GM19239 (cell line): ENCODE data around the gene MYO7B.
"Not testable (repeated sequence)": the region's sequence is repeated elsewhere in the genome, so short reads cannot be mapped to it uniquely, and the experiment has no call there.

ENCODE experiments used
- DNase-seq: peaks from one replicate; pipeline ENCODE4 v3.0.0; 2011; ENCODE audit warnings: low spot score; ENCODE audit not compliant: insufficient read length
- FAIRE-seq: peaks from 2 replicates; lab custom pipeline; 2011; peaks lifted over from hg19 to GRCh38; lab: Jason Lieb, UNC

The MYO7B gene

GRCh38 chr2:127520424-127520823, 15.1 kb upstream of the MYO7B start:
- FAIRE-seq, result no peak

DNA sequence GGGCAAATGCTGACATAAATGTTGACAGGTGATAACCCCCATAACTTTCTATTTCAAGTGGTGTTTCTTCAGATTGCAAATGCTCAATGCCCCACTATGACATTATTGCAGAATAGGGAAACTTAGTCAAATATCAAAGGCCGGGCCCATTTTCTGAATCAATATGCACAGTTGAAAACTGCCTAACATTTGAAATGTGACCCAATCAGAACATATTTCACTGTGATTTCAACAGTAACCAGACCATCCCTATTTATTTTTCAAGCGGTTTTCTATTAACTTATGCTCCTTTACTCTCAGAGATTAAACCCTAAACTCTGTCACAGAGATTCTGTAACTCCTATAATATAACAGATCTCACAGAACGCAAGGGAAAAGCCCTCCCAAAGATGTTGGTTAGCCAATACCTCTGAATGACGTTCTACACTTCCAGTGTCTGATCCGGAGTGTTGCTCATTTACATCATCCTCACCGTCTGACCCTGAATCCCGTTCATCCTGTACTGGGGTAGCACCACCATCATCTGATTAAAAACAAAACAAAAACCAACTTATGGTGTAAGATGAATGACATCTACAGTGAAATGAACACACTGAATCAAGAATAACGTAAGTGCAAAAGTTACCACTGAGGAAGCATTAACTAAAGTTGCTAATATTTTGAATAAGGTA, 12.1 kb upstream of the MYO7B start:
- DNase-seq (no peak), FAIRE-seq (no peak)

More at GRCh38 chr2:127520424-127520823, 15.1 kb upstream of the MYO7B start:
- DNase-seq, result no peak

GRCh38 chr2:127524198-127524834, 11.2 kb upstream of the MYO7B start:
- not testable (repeated sequence) for DNase-seq, FAIRE-seq

DNA sequence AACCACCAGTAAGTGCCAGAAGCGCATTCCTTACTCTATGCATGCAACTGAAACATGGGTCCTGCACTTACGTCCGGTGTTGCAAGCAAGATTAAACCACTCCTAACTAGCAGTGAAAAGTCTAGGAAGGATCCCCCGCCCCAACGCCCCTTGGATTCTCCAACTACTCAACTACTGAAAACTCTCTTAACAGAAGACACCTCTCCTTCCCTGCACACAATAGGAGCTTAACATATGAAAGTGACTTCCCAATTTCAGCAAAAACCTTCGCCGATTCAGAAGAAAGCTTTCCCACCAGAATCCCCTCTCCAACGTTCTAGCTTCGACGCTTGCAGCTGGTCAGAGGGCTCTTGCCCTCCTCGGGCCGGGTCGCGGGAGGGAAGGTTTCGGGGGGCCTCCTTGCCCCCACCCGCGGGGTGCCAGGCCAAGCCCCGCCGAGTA, 9.8 kb upstream of the MYO7B start:
- DNase-seq, result no peak
- no peak for FAIRE-seq

- FAIRE-seq (peak; percentile 87), DNase-seq (peak; percentile 80)
Observed at GRCh38 chr2:127526132-127527000, 9.1 kb upstream of the MYO7B start, which contains the start of gene IWS1. TSS of gene IWS1 (minus strand) at chr2:127526489. CDS start at chr2:127526208, 281 bp downstream.

- FAIRE-seq (no peak), DNase-seq (no peak)
Observed at GRCh38 chr2:127527001-127527804, 8.3 kb upstream of the MYO7B start.

DNA sequence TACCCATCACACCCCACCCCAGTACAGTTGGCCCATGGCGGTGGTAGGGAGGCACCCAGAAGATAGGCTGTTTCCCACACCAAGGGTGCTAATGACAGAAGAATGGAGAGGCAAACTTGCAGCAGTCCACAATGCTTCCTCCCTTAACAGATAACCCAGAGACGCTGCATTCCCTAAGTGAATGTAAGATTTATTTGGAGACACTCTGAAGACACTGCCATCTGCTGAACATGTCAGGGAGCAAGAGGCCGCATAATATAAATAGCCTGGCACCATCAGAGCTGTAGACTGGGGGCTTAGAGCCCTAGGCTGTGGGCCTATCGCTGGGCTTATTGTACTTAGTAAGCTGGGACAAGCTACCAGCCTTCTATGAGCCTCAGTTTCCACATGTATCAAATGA, 7.0 kb upstream of the MYO7B start:
- FAIRE-seq, result no peak
- no peak for DNase-seq

DNA sequence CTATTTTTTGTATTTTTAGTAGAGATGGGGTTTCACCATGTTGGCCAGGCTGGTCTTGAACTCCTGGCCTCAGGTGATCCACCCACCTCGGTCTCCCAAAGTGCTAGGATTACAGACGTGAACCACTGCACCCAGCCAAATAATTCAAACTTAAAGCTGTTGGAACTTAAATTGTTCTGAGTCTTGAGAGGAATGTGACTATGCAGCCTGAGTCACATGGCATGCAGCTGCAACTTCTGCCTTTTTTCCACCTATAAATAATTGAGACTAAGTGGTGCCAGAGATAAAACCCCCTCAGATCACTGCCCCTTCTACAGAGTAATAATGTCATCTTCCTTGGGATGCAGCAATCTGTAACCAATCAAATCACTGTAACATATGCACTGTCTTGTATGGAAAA, 6.1 kb upstream of the MYO7B start:
- not testable (repeated sequence) for FAIRE-seq, DNase-seq

GRCh38 chr2:127530245-127531140, 5.0 kb upstream of the MYO7B start:
- DNase-seq (no peak), FAIRE-seq (no peak)

- FAIRE-seq, result no peak
Observed at GRCh38 chr2:127531221-127531648, 4.2 kb upstream of the MYO7B start.

GRCh38 chr2:127532296-127532695, 3.2 kb upstream of the MYO7B start:
- FAIRE-seq, result no peak

More at GRCh38 chr2:127531221-127531648, 4.2 kb upstream of the MYO7B start:
- no peak for DNase-seq

GRCh38 chr2:127535918-127536317, 435 bp downstream of the MYO7B start:
- FAIRE-seq (no peak), DNase-seq (no peak)

More at GRCh38 chr2:127532296-127532695, 3.2 kb upstream of the MYO7B start:
- DNase-seq, result no peak

- no peak for FAIRE-seq
- DNase-seq, result no peak
Observed at GRCh38 chr2:127536707-127537541, 1.4 kb downstream of the MYO7B start.

GRCh38 chr2:127537644-127538043, 2.2 kb downstream of the MYO7B start:
- FAIRE-seq, result no peak

GRCh38 chr2:127541809-127542208, 6.3 kb downstream of the MYO7B start:
- DNase-seq (no peak), FAIRE-seq (no peak)

More at GRCh38 chr2:127537644-127538043, 2.2 kb downstream of the MYO7B start:
- no peak for DNase-seq

DNA sequence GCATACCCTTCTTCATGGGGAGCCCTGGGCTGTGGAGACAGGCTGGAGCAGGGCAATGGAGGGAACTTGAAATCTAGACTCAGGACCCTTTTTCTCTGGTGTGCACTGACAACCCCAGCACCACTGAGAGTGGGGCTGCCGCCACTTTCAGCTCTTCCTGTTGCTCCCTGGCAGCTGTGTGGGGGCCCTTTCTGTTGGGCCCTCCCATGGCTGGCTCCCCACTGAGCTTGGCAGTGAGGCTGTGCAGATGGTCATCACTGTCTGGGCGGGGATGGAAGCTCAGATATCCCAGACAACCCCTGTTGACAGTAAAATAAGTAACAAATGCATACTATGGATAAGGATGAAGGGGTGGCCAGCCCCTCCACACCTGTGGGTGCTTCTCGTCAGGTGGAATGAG, 6.7 kb downstream of the MYO7B start:
- FAIRE-seq, result no peak
- no peak for DNase-seq

DNA sequence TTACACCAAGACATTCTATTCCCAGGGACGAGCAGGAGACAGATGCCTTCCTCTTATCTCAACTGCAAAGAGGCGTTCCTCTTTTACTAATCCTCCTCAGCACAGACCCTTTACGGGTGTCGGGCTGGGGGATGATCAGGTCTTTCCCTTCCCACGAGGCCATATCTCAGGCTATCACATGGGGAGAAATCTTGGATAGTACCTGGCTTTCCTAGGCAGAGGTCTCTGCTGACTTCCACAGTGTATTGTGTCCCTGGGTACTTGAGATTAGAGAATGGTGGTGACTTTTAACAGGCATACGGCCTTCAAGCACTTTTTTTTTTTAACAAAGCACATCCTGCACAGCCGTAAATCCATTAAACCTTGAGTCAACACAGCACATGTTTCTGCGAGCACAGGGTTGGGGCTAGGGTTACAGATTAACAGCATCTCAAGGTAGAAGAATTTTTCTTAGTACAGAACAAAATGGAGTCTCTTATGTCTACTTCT, 7.6 kb downstream of the MYO7B start:
- not testable (repeated sequence) for FAIRE-seq, DNase-seq

- no peak for DNase-seq
- FAIRE-seq, result no peak
Observed at GRCh38 chr2:127545189-127545588, 9.7 kb downstream of the MYO7B start.
